ENCODE results near the gene DIPK1A.

DIPK1A gene

GRCh38 chr1:92968138-92969032 is 7.1 kb upstream of the DIPK1A start:
- H3K4me1 ChIP-seq (ENCODE audit: control insufficient read depth in 5 of 5, insufficient read depth in 5 of 5, low read length in 5 of 5), result peaks cover 0 to 8% (median 6%) of the 10 kb centered on the region in 5 donors
- H3K9ac ChIP-seq (ENCODE audit: low read length in 5 of 5), result no peak overlapping the region
- H3K4me3 ChIP-seq (ENCODE audit: low read depth in 1 of 5, low read length in 5 of 5), result no peak overlapping the region
- no peaks in the 10 kb centered on the region for H3K9me3 ChIP-seq (ENCODE audit: control insufficient read depth in 5 of 5, low read length in 5 of 5)
- no peaks in the 10 kb centered on the region for H3K27me3 ChIP-seq (ENCODE audit: control insufficient read depth in 5 of 5, insufficient read depth in 4 of 5, low read length in 5 of 5)
- H3K36me3 ChIP-seq (ENCODE audit: control insufficient read depth in 5 of 5, insufficient read depth in 5 of 5, low read length in 5 of 5), result no peaks in the 10 kb centered on the region
- H3K27ac ChIP-seq (ENCODE audit: low read depth, low read length), result no peak overlapping the region

DNA sequence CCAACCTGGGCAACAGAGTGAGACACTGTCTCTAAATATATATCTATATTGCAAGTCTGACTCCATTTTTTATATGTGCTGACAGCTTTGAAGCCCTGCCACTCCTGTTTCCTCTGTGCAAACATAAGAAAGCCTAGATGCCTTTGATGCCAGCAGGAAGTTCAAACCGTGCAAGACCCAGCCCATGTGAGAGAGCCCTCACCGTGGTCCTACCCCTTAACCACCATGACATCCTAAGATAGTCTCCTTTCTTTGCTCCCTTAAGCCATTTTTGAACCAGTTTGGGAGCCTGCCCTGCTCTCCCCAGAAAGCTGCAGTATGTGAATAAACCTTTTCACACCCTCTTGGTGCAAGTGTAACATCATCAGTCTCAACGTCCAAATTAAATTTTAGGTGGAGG is 3.7 kb upstream of the DIPK1A start:
- H3K4me3 ChIP-seq (ENCODE audit: low read depth in 1 of 5, low read length in 5 of 5), result no peak overlapping the region

DNA sequence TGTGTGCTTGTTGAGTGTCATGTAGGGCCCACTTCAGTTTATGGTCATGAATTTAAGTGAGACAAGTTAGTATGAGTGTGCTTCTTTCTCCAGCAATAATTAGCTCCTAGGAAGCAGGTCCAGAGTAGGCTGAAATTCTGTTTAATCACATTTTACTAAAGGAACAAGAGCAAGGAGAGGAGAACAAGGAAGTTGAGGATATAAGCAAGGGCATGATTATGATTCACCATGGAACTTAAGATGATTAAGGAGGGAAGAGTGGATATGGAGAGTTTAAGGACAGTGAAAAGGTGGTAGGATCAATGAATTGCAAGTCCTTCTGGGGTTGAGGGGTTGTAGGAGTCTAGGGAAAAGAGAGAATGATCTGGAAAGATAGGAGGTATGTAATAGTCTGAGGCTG is 3.1 kb upstream of the DIPK1A start:
- Histone ChIP-seq H3K9ac (ENCODE audit: low read length in 5 of 5) (no peak overlapping the region), H3K27me3 (ENCODE audit: control insufficient read depth in 5 of 5, insufficient read depth in 4 of 5, low read length in 5 of 5) (no peaks in the 10 kb centered on the region), H3K4me1 (ENCODE audit: control insufficient read depth in 5 of 5, insufficient read depth in 5 of 5, low read length in 5 of 5) (peaks cover 4 to 19% (median 8%) of the 10 kb centered on the region in 5 donors), H3K27ac (ENCODE audit: low read depth, low read length) (no peak overlapping the region), H3K4me3 (ENCODE audit: low read depth in 1 of 5, low read length in 5 of 5) (no peak overlapping the region), H3K36me3 (ENCODE audit: control insufficient read depth in 5 of 5, insufficient read depth in 5 of 5, low read length in 5 of 5) (no peaks in the 10 kb centered on the region), H3K9me3 (ENCODE audit: control insufficient read depth in 5 of 5, low read length in 5 of 5) (no peaks in the 10 kb centered on the region)

More for the DNA sequence above, 3.7 kb upstream of the DIPK1A start:
- Histone ChIP-seq H3K9me3 (ENCODE audit: control insufficient read depth in 5 of 5, low read length in 5 of 5) (no peaks in the 10 kb centered on the region), H3K27ac (ENCODE audit: low read depth, low read length) (no peak overlapping the region), H3K9ac (ENCODE audit: low read length in 5 of 5) (no peak overlapping the region), H3K27me3 (ENCODE audit: control insufficient read depth in 5 of 5, insufficient read depth in 4 of 5, low read length in 5 of 5) (no peaks in the 10 kb centered on the region), H3K36me3 (ENCODE audit: control insufficient read depth in 5 of 5, insufficient read depth in 5 of 5, low read length in 5 of 5) (no peaks in the 10 kb centered on the region), H3K4me1 (ENCODE audit: control insufficient read depth in 5 of 5, insufficient read depth in 5 of 5, low read length in 5 of 5) (peaks cover 4 to 19% (median 8%) of the 10 kb centered on the region in 5 donors)

DNA sequence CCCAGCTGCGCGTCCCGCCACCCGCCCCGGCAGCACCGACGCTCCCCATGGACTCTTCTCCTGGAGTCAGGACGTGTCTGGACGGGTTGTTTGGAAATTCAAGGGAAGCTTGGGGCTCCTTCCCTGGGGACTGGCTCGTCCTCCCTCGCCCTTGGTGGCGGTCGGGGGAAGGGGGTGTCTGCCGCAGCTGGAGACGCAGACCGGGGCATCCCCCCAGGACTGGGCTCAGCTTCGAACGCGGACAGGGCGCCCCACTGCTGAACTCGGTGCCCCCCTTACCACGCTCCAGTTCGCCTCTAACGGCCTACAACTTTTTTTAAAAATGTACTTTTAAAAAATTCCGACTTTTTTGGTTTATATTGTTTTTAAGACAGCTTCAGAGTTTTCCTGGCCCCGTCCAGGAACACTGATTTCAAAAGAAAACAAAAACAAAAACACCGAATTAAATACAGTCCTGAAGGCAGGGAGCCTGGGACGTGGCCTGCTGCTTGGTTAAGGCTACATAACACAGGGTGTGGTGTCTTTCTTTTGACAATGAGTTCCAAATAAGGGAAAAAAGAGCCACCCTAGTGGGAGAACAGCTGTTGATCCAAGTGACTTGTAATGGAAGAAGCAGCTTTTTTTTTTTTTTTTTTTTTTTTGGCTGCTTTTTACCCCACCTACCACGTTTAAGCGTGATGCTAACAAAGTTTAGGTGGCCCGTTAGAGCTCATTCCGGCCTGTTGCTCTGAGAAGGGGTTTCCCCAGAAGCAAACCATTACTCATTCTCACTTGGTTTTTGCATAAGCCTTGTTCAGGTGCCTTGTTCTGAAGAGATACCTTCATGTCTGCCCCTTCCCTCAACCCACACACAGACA is 862 bp upstream of the DIPK1A start:
- Histone ChIP-seq H3K27me3 (ENCODE audit: control insufficient read depth in 5 of 5, insufficient read depth in 4 of 5, low read length in 5 of 5) (no peaks in the 10 kb centered on the region), H3K4me1 (ENCODE audit: control insufficient read depth in 5 of 5, insufficient read depth in 5 of 5, low read length in 5 of 5) (peaks cover 4 to 20% (median 19%) of the 10 kb centered on the region in 5 donors), H3K27ac (ENCODE audit: low read depth, low read length) (peak overlapping the region; percentile 85), H3K9me3 (ENCODE audit: control insufficient read depth in 5 of 5, low read length in 5 of 5) (no peaks in the 10 kb centered on the region), H3K9ac (ENCODE audit: low read length in 5 of 5) (peak overlapping the region; percentile 1 to 91 (median 81)), H3K36me3 (ENCODE audit: control insufficient read depth in 5 of 5, insufficient read depth in 5 of 5, low read length in 5 of 5) (peaks cover 0 to 4% (median 0%) of the 10 kb centered on the region in 5 donors), H3K4me3 (ENCODE audit: low read depth in 1 of 5, low read length in 5 of 5) (peak overlapping the region; percentile 41 to 89 (median 83))

- peak overlapping the region; percentile 88 for H3K27ac ChIP-seq (ENCODE audit: low read depth, low read length)
- H3K9ac ChIP-seq (ENCODE audit: low read length in 5 of 5), result peak overlapping the region; percentile 79 to 96 (median 84)
- H3K27me3 ChIP-seq (ENCODE audit: control insufficient read depth in 5 of 5, insufficient read depth in 4 of 5, low read length in 5 of 5), result no peaks in the 10 kb centered on the region
- H3K9me3 ChIP-seq (ENCODE audit: control insufficient read depth in 5 of 5, low read length in 5 of 5), result no peaks in the 10 kb centered on the region
- H3K4me3 ChIP-seq (ENCODE audit: low read depth in 1 of 5, low read length in 5 of 5), result peak overlapping the region; percentile 83 to 96 (median 89)
- peaks cover 4 to 31% (median 19%) of the 10 kb centered on the region in 5 donors for H3K4me1 ChIP-seq (ENCODE audit: control insufficient read depth in 5 of 5, insufficient read depth in 5 of 5, low read length in 5 of 5)
- H3K36me3 ChIP-seq (ENCODE audit: control insufficient read depth in 5 of 5, insufficient read depth in 5 of 5, low read length in 5 of 5), result peaks cover 0 to 4% (median 0%) of the 10 kb centered on the region in 5 donors
These were observed 699 bp downstream of the DIPK1A start for GRCh38 chr1:92960395-92961130.

GRCh38 chr1:92958203-92958970 is 2.9 kb downstream of the DIPK1A start:
- Histone ChIP-seq H3K36me3 (ENCODE audit: control insufficient read depth in 5 of 5, insufficient read depth in 5 of 5, low read length in 5 of 5) (peaks cover 0 to 4% (median 0%) of the 10 kb centered on the region in 5 donors), H3K4me3 (ENCODE audit: low read depth in 1 of 5, low read length in 5 of 5) (no peak overlapping the region), H3K27ac (ENCODE audit: low read depth, low read length) (no peak overlapping the region), H3K27me3 (ENCODE audit: control insufficient read depth in 5 of 5, insufficient read depth in 4 of 5, low read length in 5 of 5) (no peaks in the 10 kb centered on the region), H3K9ac (ENCODE audit: low read length in 5 of 5) (no peak overlapping the region), H3K9me3 (ENCODE audit: control insufficient read depth in 5 of 5, low read length in 5 of 5) (no peaks in the 10 kb centered on the region), H3K4me1 (ENCODE audit: control insufficient read depth in 5 of 5, insufficient read depth in 5 of 5, low read length in 5 of 5) (peaks cover 4 to 31% (median 23%) of the 10 kb centered on the region in 5 donors)

DNA sequence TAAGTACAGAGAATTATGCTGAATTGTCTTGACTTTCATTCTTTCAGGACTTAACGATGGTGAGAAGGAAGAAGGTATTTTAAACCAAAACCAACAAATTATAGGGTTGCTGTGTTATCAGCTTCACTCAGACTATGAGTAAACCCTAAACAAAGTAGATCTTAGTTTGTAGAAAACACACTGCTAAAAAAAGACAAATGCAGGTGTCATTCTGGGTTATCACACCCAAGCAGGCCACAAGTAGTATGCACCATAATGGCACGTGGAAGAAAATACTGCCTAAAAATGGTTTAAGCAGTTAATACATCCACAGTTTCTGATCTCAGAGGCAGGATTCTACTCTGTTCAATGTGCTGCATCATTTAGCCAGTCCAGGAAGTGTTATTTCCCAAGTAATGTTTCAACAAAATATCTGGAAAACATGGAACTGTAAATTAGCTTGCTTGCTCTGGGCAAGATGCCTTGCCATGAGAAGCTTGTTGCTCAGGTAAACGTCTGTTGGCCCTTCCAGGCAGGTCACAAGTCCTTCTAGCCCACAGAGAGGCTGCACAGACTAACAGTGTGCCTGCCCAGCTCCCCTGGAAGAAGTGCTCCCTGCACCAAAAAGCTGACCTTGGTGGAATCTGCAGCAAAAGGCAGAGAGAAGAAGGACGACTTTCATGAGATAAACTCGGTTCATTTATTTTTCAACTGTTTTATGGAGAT is 4.1 kb downstream of the DIPK1A start:
- no peaks in the 10 kb centered on the region for H3K9me3 ChIP-seq (ENCODE audit: control insufficient read depth in 5 of 5, low read length in 5 of 5)
- no peaks in the 10 kb centered on the region for H3K27me3 ChIP-seq (ENCODE audit: control insufficient read depth in 5 of 5, insufficient read depth in 4 of 5, low read length in 5 of 5)
- H3K4me3 ChIP-seq (ENCODE audit: low read depth in 1 of 5, low read length in 5 of 5), result no peak overlapping the region
- no peak overlapping the region for H3K9ac ChIP-seq (ENCODE audit: low read length in 5 of 5)
- H3K27ac ChIP-seq (ENCODE audit: low read depth, low read length), result peak overlapping the region; percentile 55
- peaks cover 4 to 28% (median 19%) of the 10 kb centered on the region in 5 donors for H3K4me1 ChIP-seq (ENCODE audit: control insufficient read depth in 5 of 5, insufficient read depth in 5 of 5, low read length in 5 of 5)
- peaks cover 0 to 4% (median 0%) of the 10 kb centered on the region in 5 donors for H3K36me3 ChIP-seq (ENCODE audit: control insufficient read depth in 5 of 5, insufficient read depth in 5 of 5, low read length in 5 of 5)

GRCh38 chr1:92956254-92957029 is 4.8 kb downstream of the DIPK1A start:
- H3K36me3 ChIP-seq (ENCODE audit: control insufficient read depth in 5 of 5, insufficient read depth in 5 of 5, low read length in 5 of 5), result peaks cover 0 to 4% (median 0%) of the 10 kb centered on the region in 5 donors
- H3K9ac ChIP-seq (ENCODE audit: low read length in 5 of 5), result peak overlapping the region in 1 of 5 donors; percentile 51
- H3K4me1 ChIP-seq (ENCODE audit: control insufficient read depth in 5 of 5, insufficient read depth in 5 of 5, low read length in 5 of 5), result peaks cover 2 to 28% (median 14%) of the 10 kb centered on the region in 5 donors
- no peaks in the 10 kb centered on the region for H3K9me3 ChIP-seq (ENCODE audit: control insufficient read depth in 5 of 5, low read length in 5 of 5)
- no peaks in the 10 kb centered on the region for H3K27me3 ChIP-seq (ENCODE audit: control insufficient read depth in 5 of 5, insufficient read depth in 4 of 5, low read length in 5 of 5)
- peak overlapping the region; percentile 55 for H3K27ac ChIP-seq (ENCODE audit: low read depth, low read length)
- no peak overlapping the region for H3K4me3 ChIP-seq (ENCODE audit: low read depth in 1 of 5, low read length in 5 of 5)

Data from subcutaneous abdominal adipose tissue (tissue), 5 donors.